NCI-H1694 treated with DMSO at 0.1 percent for 48 hours (cell line): ENCODE measurements around the gene PPFIA3.
"Not testable (repeated sequence)": the region's sequence is repeated elsewhere in the genome, so short reads cannot be mapped to it uniquely, and the experiment has no call there.

Source experiments
- DNase-seq: peaks from one replicate; lab custom pipeline; 2025; lab: John Stamatoyannopoulos, UW

Gene PPFIA3

DNA sequence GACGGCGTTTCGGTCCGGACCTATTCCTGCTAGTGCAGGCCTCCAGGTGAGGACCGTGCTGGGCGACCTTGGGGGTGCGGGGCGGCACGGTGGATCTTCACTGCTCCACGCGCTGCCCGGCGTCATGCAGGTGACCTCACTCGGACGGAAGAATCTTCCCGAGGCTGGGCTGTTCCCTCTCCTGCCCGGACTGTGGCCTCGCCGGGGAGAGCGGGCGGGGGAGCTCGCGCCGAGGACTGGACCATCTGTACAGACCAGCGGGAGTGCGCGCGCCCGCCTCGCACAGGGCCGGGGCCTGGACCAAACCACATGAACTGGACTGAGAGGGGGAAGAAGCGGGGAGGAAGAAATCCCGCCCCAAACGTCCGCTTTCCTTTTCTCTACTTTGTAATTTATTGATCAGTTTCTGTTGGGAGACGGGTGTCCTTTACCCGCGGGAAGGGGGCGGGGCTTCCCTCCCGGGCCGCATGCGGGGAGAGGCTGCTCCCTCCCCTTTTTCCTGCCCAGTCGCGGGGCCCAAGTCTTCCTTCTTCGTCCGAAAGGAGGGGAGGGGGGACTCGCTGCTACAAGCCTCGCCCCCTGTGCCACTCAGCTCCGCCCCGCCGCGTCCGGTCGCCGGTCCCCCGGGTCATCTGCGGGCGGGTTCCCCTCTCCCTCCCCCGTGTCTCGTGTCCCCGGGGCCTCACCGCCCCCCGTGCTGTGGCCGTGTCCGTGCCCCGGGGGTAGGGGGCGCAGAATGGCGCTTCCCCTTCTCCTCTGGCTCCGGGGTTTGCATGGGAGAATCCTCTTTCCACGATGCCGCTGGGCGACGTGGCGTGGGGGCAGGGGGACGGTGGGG, 31.0 kb downstream of the PPFIA3 start:
- DNase-seq = peak; percentile 63

DNA sequence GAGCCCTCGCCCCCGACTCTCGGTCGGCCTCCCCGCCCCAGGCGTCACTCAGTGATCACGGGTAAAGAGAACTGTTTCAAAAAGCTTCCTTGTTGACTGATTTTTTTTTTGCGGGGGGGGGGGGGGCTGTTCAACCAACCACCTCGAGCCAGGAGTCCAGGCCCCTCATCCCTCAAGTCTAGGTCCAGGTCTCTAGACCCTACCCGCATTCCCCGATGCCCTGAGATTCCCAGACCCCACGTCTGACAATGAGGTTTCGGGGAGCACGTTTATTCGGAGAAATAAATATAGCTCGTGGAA, 31.6 kb downstream of the PPFIA3 start:
- DNase-seq = no peak

DNA sequence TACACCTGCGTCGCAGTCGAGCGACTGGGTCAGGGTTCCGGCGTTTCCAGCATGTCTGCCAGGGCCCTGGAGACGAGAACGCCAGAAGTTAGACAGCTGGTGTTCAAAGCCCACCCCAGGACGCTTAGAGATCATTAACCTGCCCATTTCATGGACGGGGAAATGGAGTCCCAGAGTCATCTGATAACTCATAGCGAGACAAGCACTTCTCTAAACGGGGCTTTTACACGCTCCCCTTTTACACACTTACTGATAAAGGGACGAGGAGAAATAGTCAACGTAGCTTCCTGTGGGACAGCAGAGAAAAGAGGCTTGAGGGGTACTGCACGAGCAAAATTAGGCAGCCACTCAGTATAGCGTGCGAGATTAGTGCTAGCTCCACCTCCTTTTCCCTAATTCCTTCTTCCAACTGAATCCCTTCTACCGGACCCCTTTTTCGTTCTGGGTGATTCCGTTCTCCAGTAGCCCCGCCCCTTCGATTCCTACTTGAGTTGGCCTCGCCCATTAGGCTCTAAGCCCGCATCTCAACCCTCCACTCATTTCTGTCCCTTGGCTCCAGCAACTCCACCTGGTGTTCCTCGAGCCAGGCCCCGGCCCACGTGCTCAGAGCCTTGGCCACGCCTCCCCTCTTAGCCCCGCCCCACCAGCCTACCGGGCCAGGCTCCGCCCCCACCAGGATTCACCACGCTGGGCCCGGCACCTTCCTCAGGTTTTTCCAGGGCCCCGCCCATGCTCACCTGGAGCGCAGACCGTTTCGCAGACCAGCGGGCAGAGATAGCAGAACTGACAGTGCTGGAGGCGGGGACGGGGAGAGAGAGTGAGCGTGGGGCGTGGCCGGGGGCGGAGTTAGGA, 32.1 kb downstream of the PPFIA3 start:
- DNase-seq = no peak

DNA sequence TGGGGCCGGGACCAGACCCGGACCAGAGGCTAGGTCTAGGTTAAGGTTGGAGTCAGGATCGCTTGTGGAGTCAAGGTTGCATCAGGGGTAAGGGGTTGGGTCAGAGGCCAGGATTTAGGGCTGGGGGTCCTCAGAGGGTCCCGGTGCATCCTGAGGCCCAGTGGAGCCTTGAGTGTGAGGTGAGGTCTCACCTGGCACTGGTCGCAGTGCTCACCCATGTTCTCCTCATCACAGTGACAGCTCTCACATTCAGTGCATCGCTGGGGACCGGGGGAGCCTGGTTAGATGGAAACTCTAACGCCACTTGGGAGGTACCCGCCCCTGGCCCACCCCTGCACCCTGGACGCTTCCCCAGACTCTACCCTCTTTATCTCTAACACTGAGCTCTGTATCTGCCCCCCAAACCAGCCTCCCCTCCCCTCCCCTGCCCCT, 32.8 kb downstream of the PPFIA3 start:
- no peak for DNase-seq

DNA sequence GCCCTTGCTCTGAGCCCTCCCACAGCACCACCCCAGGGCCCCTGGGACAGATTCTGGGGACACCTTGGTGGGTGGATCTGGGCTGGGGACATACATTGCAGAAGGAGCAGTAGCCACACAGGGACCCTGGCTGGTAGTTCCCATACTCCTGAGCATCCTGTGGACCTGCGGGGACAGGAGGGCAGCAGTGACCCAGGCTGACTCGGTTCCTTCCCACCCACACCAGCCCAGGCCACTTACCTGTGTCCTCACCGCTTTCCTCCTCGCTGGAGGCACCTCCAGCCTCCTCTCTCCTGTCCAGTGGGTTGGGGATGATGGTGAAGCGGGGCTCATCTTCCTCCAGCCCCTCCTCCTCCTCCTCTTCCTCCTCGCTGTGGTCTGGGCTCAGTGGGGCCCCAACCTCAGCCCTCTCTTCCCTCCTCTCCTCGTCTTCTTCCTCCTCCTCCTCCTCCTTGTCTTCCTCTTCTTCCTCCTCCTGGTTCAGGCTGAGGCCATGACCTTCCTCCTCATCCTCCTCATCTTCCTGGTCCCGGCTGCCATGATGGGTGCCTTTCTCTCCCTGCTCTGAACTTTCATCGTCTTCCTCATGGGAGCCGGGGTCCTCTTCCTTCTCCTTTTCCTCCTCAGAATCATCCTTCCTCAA, 33.9 kb downstream of the PPFIA3 start:
- no peak for DNase-seq

DNA sequence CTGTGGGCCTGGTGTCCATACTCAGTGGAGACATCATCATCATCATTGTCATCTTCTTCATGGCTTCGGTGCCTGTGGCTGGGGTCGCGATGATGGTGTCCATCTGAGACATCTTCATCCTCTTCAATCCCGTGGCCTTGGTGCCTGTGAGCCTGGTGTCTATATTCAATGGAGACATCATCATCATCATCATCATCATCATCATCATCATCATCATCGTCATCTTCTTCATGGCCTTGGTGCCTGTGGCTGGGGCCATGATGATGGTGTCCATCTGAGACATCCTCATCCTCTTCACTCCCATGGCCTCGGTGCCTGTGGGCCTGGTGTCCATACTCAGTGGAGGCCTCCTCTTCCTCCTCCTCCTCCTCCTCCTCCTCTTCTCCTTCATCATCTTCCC, 34.9 kb downstream of the PPFIA3 start:
- DNase-seq = no peak

DNA sequence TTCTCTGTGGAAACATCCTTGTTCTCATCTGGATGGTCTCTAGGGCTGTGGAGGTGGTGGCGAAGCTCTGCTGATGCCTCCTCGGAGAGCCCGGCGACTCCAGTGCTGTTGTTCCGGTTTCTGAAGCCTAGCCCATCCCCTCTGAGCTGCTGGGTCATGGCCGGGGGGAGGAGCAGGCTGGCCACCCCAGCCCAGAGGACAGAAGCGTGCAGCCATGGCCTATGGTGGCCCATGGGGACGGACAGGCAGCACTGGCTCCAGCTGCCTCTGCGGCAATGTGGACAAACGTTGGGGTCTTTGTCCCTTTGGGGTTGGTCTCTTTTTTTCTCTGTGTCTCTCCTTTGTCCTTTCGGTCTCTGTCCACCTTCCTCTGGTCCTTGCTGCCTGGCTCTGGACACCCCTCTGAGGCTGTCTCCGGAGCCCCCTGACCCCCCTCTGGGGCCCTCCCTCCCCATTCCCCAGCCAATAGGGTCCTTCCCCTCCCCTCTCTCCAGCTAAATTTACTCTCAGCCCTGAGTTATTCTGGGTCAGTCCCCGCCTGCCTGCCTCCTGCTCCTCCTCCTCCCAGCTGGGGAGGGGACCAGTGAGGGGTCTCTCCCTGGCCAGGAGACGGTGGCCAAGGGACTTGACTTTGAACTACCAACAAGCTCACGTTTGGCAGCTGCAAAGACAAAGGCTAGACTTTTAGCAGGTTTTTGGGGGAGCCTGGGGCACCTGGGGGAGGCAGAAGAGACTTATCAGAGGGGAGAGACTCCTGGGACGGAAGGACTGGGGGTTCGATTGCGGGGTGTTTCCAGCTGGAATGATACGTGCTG, 35.9 kb downstream of the PPFIA3 start, which contains the start of gene HRC:
Gene HRC (minus strand): TSS at position 392 of the 815 bp plus-strand sequence. CDS start 159 bp downstream, at position 233.
- DNase-seq = no peak

DNA sequence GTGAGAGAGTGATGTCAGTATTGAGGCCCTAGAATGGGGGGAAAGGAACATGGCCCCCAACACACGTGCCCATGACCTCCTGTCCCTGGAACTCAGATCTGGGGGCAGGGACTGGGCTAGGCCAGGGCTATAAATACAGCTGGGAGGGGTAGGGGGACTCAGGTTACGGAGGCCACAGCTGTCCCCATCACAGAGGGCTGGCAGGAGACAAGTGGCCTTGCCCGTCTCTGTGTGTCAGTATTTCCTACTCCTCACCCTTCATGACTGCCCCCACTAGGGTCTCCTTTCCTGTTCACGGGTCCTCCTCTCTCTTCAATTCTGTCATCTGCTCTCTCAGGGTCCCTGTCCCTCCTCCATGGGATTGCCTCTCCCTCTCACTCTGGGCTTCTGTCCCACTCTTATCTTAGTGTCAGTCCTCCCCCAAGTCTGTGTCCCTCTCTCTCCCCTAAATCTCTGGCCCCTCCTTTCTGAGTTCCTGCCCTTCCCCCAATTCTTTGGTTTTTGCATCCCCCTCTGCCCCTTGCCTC, 36.5 kb downstream of the PPFIA3 start:
- DNase-seq = no peak

DNA sequence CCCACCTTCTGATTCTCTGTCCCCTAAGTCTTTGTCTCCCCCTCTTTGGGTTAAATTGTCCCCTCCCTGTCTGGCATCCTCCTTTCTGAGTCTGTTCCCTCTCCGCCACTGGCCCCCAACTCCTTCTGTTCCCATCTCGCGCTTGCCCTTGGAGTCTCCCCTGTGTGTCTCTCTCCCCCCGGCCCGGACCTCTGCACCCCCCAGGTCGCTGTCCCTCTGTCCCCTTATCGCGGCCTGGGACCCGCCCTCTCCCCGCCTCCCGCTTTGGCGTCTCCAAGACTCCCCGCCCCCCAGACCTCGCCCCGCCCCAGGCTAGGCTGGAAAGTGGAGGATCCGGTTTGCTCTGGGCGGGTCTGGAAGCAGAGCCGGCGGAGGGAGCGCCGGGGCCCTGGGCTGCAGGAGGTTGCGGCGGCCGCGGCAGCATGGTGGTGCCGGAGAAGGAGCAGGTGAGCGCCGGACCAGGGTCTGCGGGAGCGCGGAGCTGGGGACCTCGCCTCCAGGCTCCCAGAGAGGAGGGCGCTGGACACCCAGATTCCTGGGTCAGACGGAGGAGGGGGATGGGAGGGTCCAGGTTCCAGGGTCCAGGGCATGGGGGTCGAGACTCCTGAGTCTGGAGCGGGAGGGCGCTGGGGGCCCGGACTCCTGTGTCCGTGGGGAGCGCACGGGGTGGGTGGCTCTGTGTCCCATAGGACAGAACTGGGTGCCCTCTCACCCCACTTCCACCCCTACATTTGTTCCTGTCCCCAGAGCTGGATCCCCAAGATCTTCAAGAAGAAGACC, 38.3 kb downstream of the PPFIA3 start, which contains the start of gene TRPM4:
Gene TRPM4 (plus strand): TSS at position 348 of the 780 bp plus-strand sequence. CDS start 75 bp downstream, at position 423.
- DNase-seq = peak; percentile 29

DNA sequence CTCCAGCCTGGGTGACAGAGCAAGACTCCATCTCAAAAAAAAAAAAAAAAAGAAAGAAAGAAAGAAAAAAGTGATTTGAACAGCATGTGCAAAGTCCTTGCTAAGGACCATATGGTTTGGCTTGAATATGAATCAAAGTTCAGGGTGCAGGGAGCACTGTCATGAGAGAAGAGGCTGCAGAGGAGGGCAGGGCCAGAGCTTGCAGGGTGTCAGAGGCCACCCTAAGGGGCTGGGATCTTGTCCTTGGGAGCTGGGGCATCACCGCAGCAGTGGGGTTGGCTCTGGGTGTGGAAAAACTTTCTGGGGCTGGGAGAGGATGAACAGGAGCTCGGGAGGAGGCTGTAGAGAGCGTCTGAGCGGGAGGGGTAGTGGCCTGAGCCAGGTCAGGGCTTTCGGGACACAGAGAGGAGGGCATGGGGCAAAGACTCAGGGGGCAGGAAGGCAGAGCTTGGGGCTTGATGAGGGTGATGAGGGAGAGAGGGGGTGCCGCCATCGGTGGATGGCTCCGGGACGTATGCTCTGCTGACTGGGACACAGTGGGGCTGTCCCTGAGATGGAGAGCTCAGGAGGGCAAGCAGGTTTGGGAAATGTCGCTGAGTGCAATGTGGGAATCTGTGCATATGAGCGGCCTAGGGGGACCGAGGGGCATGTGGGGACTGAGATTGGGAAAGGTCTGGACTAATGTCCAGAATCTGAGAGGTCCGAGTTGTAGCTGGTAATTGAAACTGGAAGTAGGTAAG, 41.3 kb downstream of the PPFIA3 start:
- DNase-seq = no peak

DNA sequence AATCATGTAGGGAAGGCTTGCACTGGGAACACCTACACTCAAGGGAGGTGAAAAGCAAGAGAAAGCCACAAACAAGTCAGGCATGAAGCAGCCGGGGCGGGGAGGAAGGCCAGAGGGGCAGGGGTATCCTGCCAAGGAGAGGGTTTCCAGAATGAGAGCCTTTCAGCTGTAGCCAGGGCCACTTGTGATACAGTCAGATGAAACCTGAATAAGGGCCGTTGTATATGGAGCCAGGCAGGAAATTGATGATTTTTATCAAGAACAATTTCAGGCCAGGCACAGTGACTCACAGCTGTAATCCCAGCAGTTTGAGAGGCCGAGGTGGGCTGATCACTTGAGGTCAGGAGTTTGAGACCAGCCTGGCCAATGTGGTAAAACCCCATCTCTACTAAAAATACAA, 42.6 kb downstream of the PPFIA3 start:
- DNase-seq = no peak

DNA sequence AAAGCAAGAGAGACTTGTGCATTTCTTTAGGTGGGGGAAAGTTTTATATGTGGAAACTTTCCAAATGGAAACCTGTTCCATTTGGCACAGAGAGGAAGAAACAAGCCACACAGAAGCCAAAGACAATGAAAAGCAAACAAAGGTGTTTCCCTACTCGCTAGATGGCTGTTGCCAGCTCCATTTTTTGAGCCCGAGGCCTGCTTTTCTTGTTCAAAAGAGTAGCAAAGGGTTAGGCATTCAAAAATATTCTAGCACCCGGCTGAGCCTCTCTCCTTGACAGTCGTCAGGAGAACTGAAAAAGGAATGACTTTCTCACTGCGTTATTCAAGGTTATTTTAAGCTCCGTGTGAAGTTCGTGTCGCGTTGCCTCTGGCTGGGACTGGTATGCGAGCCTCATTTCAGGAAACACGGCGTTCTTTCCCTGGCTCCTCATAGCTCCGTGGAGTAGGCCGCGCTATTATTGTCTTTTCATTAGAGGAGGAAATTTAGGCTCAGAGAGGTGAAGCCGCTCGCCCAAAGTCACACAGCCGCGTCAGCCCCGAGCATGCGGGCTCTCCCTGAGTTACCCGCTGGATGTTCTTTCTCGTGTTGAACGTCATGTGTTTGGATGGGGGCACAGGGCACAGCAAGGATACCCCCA, 45.9 kb downstream of the PPFIA3 start:
- no peak for DNase-seq

DNA sequence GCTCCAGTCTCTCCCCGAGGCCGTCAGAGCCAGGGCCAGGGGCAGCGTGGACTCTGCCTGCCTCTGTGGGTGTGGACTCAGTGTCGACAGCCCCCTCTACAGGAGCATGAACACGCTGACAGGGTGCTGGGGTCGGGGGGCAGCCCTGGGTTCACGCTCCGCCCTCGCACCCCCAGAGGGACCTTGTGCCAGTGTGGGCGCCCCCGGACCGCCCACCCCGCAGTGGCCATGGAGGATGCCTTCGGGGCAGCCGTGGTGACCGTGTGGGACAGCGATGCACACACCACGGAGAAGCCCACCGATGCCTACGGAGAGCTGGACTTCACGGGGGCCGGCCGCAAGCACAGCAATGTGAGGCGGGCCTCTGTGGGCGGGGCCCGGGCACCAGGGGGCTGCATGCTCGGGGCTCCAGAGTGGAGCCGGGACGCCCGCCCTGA, 46.5 kb downstream of the PPFIA3 start:
- DNase-seq = no peak

DNA sequence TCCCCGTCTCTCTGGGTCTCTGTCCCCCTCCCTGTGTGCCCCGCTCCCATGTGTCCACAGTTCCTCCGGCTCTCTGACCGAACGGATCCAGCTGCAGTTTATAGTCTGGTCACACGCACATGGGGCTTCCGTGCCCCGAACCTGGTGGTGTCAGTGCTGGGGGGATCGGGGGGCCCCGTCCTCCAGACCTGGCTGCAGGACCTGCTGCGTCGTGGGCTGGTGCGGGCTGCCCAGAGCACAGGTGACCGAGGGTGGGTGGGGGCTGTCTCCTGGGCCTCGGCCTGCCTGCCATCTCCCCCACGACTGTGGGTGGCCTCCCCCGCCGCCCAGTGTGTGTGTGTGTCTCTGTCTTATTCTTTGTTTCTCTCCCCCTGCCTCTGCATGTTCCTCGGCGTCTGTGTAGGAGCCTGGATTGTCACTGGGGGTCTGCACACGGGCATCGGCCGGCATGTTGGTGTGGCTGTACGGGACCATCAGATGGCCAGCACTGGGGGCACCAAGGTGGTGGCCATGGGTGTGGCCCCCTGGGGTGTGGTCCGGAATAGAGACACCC, 48.6 kb downstream of the PPFIA3 start:
- DNase-seq = no peak

DNA sequence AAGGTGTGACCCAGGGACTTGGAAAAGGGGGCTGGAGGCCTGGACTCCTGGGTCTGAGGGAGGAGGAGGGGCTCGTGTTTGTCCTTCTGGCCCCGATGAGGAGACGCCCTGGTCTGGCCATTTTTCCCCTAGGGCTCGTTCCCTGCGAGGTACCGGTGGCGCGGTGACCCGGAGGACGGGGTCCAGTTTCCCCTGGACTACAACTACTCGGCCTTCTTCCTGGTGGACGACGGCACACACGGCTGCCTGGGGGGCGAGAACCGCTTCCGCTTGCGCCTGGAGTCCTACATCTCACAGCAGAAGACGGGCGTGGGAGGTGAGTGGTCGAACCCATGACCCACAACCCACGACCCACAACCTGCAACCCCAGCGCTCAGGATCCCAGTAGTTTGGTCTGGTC, 49.1 kb downstream of the PPFIA3 start:
- DNase-seq = no peak

DNA sequence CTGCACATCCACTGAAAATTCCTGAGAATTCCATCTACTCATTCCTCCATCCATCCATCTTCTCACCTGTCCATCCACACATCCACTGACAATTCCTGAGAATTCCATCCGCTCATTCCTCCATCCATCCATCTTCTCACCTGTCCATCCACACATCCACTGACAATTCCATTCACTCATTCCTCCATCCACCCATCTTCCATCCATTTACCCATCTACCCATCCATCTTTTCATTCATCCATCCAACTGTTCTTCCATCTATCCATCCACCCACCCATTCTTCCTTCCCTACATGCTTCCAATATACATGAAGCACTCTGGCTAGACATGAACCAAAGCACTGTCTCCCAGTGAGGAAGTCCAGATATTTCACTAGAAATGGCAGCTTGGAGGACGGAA, 53.9 kb downstream of the PPFIA3 start:
- no peak for DNase-seq

DNA sequence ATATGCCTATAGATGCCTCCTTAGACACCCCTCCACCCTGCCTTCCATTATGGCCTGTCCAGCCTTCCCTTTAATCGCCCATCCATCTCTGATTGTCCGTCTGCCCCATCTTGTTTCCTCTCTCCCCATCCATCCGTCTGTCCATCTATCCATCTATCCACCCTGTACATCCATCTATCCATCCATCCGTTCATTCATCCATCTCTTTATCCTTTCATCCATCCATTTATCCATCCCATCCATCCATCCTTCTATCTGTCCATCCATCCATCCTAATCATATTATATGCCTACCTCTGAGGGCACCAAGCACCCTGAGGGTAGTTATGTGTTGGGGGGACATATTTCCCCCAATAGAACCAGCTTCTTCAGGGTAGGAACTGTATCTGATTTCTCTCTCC, 61.3 kb downstream of the PPFIA3 start:
- DNase-seq = no peak

DNA sequence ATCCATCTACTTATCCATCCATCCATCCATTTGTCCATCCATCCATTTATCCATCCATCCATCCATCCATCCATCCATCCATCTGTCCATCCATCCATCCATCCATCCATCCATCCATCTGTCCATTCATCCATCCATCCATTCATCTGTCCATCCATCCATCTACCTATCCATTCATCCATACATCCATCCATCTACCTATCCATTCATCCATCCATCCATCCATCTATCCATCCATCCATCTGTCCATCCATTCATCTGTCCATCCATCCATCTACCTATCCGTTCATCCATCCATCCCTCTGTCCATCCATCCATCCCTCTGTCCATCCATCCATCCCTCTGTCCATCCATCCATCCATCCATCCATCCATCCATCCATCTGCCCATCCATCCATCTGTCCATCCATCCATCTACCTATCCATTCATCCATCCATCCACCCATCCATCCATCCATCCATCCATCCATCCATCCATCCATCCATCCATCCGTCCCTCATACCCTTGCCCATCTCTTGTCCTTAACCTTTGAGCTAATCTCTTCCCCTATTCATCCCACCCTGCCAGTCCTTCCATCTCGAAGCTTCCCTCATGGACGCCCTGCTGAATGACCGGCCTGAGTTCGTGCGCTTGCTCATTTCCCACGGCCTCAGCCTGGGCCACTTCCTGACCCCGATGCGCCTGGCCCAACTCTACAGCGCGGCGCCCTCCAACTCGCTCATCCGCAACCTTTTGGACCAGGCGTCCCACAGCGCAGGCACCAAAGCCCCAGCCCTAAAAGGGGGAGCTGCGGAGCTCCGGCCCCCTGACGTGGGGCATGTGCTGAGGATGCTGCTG, 62.9 kb downstream of the PPFIA3 start:
- not testable (repeated sequence) for DNase-seq
